HG02943 (cell line): ENCODE results near the gene E2F8.
"Not testable (repeated sequence)": the region's sequence is repeated elsewhere in the genome, so short reads cannot be mapped to it uniquely, and the experiment has no call there.

Experiments used
- ATAC-seq: cut with Tn5 transposase; IDR thresholded peaks from one replicate; pipeline ENCODE4 v1.9.1; 2021; ENCODE audit warnings: mild to moderate bottlenecking, low read depth, moderate library complexity; ENCODE audit not compliant: unreplicated experiment

Gene E2F8

GRCh38 chr11:19240420-19241259 is at the start of gene E2F8:
Gene E2F8 (minus strand): TSS chr11:19240945. CDS start chr11:19240121, 824 bp downstream.
- ATAC-seq, result peak; percentile 86

- no peak for ATAC-seq
Observed at GRCh38 chr11:19290356-19290755, 49.6 kb upstream of the E2F8 start.

DNA sequence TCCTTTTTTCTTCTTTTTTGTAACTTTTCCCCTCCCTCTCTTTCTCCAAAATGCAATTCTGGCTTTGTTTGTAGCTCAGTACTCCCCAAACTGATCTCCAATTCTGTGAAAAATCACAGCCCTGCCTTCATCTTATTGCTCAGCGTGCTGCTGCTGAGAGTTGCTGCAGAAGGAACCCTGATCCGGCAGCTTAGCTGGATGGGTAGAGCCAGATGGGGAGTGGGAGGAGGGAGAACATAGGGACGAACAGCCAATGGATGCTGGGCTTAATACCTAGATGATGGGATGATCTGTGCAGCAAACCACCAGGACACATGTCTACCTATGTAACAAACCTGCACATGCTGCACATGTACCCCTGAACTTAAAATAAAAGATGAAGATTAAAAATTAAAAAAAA is 47.5 kb upstream of the E2F8 start:
- ATAC-seq, result no peak

DNA sequence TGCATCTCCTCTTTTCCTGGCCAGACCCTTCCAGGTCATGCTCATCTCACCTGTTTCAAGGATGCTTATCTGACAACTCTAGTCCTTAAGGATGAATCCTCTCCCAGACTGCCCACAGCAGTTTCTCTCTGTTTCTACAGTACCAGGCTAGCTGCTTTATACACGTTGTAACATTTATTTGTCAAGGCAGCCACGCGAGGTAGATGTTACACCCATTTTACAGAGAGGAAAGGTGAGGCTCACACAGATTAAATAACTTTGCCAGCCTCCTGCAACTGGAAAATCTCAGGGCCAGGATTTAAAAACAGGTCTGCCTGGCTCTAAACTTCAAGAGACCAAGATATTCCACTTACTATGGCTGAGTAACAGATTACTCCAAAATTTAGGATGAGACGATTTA is 45.7 kb upstream of the E2F8 start:
- no peak for ATAC-seq

DNA sequence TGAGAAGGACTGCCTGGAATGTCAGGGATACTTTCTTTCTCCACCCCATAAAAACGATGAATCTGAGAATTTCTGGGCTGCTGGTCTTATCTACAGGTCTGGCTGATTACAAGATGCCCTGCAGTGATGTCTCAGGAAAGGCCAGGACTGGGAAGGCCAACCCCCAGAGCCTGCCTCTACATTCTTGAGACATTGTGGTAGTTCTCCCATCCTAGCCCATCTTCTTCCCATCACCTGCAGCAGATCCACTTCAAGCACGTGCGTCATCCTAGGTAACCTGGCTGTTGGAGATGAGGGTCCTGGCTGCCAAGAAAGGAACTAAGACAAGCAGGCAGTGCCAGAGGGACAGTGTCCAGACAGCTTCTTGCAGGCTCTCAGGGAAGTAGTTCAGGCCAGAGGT is 44.1 kb upstream of the E2F8 start:
- no peak for ATAC-seq

GRCh38 chr11:19283991-19284390 is 43.2 kb upstream of the E2F8 start:
- no peak for ATAC-seq

DNA sequence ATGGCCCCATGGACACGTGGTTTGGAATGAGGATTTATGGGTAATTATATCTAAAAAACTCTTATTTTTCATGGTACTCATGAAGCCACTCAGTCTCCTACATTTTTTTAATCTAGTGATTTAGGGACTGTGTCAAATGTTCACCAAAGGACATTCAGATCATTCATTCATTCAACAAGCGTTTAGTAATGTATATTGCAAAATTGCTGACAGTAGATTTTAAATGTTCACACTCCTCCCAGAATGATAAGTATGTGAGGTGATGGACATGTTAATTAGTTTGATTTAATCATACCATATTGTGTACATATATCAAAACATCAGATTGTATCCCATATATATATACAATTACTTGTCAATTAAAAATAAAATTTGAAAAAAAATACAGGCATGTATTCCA is 40.8 kb upstream of the E2F8 start:
- ATAC-seq, result no peak

- no peak for ATAC-seq
Observed at GRCh38 chr11:19281041-19281440, 40.3 kb upstream of the E2F8 start.

DNA sequence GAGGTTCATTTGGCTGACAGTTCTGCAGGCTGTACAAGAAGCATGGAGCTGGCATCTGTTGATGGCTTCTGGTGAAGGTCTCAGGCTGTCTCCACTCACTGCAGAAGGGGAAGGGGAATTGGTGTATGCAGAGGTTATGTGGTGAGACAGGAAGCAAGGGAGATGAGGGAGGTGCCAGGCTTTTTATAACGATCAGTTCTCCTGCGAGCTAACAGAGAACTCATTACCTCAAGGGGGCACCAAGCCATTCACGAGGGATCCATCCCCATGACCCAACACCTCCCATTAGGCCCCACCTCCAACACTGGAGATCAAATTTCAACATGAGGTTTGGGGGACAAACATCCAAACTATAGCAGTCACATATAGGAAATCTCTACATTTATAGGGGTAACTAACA is 38.7 kb upstream of the E2F8 start:
- no peak for ATAC-seq

DNA sequence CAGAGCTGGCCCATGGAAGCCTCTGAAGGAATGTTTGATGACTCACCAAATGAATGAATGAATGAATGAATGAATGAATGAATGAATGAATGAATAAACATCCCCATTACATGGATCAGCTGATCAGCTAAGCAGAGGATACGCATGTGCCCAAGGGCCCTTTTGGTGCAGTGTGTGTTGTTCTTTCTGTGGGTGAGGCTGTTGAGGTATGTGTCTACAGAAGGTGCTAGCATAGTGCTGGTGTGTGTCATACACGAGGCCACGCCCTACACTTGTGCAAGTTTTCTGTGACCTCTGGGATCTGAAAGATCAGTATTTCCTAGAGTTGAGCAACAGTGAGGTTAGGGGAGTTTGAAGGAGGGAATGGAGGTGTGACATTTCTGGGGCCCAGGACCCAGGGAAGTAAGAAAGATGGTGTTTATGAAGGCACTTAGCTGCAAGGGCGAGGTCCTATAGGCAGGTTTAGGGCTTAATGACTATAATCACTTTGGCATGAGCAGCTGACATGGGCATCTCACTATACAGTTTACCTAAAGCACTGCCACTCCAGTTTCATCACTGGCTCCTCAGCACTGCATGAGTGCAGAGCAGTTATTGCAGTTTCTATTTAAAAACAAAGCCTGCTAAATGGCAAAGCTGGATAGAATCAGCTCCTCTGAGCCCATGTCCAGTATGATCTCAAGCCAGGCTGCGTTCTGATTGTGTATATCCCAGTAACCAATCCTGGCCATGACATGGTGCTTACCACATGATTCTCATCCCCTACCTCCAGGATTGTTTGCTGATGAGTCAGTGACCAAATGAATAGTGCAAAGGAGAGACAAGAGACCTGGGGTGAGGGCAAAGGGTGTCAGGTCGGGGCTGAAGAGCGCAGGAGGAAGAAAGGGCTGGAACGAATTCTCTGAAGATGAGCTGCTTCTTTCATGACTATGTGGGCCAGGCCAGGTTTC is 36.4 kb upstream of the E2F8 start:
- no peak for ATAC-seq

GRCh38 chr11:19275496-19275895 is 34.8 kb upstream of the E2F8 start:
- no peak for ATAC-seq

- not testable (repeated sequence) for ATAC-seq
Observed at GRCh38 chr11:19273219-19273618, 32.5 kb upstream of the E2F8 start.

DNA sequence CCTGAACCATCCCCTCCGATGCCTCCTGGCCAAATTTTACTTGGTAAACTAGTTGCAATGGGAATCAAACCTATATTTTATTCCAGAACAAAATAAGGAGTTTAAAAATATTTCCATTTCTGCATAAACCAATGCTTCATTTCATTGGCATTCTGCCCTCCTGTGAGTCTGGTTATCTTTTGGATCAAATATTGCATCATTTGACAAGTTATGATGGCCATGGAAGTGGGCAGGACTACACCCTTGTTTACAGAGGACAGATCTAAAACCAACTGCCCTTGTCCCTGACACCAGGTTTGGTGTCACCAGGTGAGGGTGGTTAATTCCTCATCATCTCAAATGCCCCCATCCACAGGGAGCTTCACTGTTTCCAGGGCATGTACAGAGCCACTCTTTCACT is 28.2 kb upstream of the E2F8 start:
- ATAC-seq, result no peak

- no peak for ATAC-seq
Observed at GRCh38 chr11:19267567-19267966, 26.8 kb upstream of the E2F8 start.

- ATAC-seq, result no peak
Observed at GRCh38 chr11:19263333-19263732, 22.6 kb upstream of the E2F8 start.

- peak; percentile 67 for ATAC-seq
Observed at GRCh38 chr11:19259487-19260345, 19.0 kb upstream of the E2F8 start.

DNA sequence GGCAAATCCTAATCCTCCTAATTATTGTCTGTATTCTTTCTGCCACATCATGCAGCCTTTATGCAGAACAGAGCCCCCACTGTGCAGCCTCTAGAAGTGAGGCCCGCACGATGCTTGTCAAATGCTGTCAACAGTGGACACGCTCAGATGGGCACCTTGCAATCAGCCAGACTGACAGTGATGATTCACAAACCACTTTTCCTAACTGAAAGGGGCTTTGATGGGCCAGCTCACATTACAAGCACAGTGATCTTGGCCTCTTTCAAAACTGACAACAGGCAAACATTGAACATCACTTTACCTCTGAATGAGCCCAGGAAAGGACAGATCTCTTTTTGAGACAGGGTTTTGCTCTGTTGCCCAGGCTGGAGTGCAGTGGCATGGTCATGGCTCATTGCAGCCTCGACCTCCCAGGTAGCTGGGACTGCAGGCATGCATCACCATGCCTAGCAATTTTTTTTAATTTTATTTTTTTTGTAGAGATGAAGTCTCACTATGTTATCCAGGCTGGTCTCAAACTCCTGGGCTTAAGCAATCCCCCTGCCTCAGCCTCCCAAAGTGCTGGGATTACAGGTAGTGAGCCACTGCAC is 18.0 kb upstream of the E2F8 start:
- ATAC-seq, result no peak

GRCh38 chr11:19254441-19254840 is 13.7 kb upstream of the E2F8 start:
- not testable (repeated sequence) for ATAC-seq

DNA sequence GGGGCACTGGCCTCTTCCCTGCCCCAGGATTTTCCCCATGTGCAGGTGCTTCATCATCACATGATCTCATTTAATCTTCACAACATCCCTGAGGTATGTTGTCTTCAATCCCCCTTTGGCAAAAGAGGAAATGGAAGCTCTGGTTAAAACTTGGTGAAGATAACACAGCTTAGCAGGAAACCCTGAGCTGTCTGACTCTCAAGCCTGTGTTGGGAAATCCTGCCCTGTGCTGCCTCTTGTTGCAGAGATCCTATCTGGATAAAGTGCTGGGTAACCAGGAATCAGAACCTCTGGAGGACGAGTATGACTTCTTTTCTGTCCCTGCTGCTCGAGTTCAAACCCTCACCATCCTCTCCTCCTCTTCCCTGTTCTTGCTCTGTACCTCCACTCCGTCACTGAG is 13.1 kb upstream of the E2F8 start:
- ATAC-seq, result no peak

GRCh38 chr11:19253153-19253745 is 12.5 kb upstream of the E2F8 start:
- ATAC-seq, result no peak
